KBM-7 (cell line): ENCODE data around the gene GPR139.

Experiments
- DNase-seq: peaks from one replicate; pipeline ENCODE4 v3.0.0-alpha.2; 2015
- in situ Hi-C: fragments of 300-500 bp; cut with MboI; formaldehyde crosslinking; loops from 2 replicates; pipeline ENCODE4 v1.14.3; 2020; ENCODE audit warnings: low sequenced_read_pairs, low pct_unique_long_range_greater_than_20kb, mixed read lengths

The GPR139 gene

GRCh38 chr16:20073203-20074098, at the start of gene GPR139:
GPR139 (minus strand) TSS chr16:20073890; CDS start chr16:20073616, 274 bp downstream.
- in situ Hi-C loops, result no loop called here
- no peak for DNase-seq

GRCh38 chr16:20122011-20122410, 48.3 kb upstream of the GPR139 start:
- in situ Hi-C loops, result no loop called here
- DNase-seq, result no peak

GRCh38 chr16:20114356-20114755, 40.7 kb upstream of the GPR139 start:
- in situ Hi-C loops, result loop anchor here (10.0 kb wide), 1 partner anchor 60 kb away; no protein-coding TSS in a partner anchor

GRCh38 chr16:20111143-20111542, 37.5 kb upstream of the GPR139 start:
- no peak for DNase-seq
- in situ Hi-C loops, result loop anchor here (10.0 kb wide), 1 partner anchor 56 kb away; no protein-coding TSS in a partner anchor

More at GRCh38 chr16:20114356-20114755, 40.7 kb upstream of the GPR139 start:
- DNase-seq, result no peak

GRCh38 chr16:20107083-20107482, 33.4 kb upstream of the GPR139 start:
- in situ Hi-C loops, result no loop called here

GRCh38 chr16:20104563-20105183, 31.0 kb upstream of the GPR139 start:
- no peak for DNase-seq
- in situ Hi-C loops, result no loop called here

More at GRCh38 chr16:20107083-20107482, 33.4 kb upstream of the GPR139 start:
- no peak for DNase-seq

GRCh38 chr16:20102521-20102920, 28.8 kb upstream of the GPR139 start:
- no peak for DNase-seq
- in situ Hi-C loops, result no loop called here

GRCh38 chr16:20102021-20102420, 28.3 kb upstream of the GPR139 start:
- no peak for DNase-seq
- in situ Hi-C loops, result no loop called here

- in situ Hi-C loops, result no loop called here
- DNase-seq, result no peak
Measured at GRCh38 chr16:20099375-20099774, 25.7 kb upstream of the GPR139 start.

GRCh38 chr16:20094157-20094556, 20.5 kb upstream of the GPR139 start:
- DNase-seq, result no peak
- in situ Hi-C loops, result no loop called here

- in situ Hi-C loops, result no loop called here
- no peak for DNase-seq
Measured at GRCh38 chr16:20089246-20089965, 15.7 kb upstream of the GPR139 start.

- no peak for DNase-seq
- in situ Hi-C loops, result no loop called here
Measured at GRCh38 chr16:20084624-20085226, 11.0 kb upstream of the GPR139 start.

GRCh38 chr16:20079106-20079505, 5.4 kb upstream of the GPR139 start:
- in situ Hi-C loops, result no loop called here

GRCh38 chr16:20075243-20075642, 1.6 kb upstream of the GPR139 start:
- in situ Hi-C loops, result no loop called here
- no peak for DNase-seq

More at GRCh38 chr16:20079106-20079505, 5.4 kb upstream of the GPR139 start:
- no peak for DNase-seq

GRCh38 chr16:20074099-20074991, 655 bp upstream of the GPR139 start:
- in situ Hi-C loops, result no loop called here
- no peak for DNase-seq

- in situ Hi-C loops, result no loop called here
- no peak for DNase-seq
Measured at GRCh38 chr16:20072874-20073202, 852 bp downstream of the GPR139 start.

GRCh38 chr16:20072146-20072873, 1.4 kb downstream of the GPR139 start:
- DNase-seq, result no peak
- in situ Hi-C loops, result no loop called here

- DNase-seq, result no peak
- in situ Hi-C loops, result no loop called here
Measured at GRCh38 chr16:20064931-20065330, 8.8 kb downstream of the GPR139 start.
